IMR-90 (cell line): Measurements from ENCODE around the gene KRTAP10-10. TPM values are rescaled to one million over a fixed set of nuclear protein-coding genes. Genes with fewer than 3 reads are reported as not detected.

Experiments
- ATAC-seq: fragments of 200-7000 bp; cut with Tn5 transposase; 2 replicates; pipeline ENCODE4 v1.9.1; 2020; ENCODE audit warnings: low read depth, mild to moderate bottlenecking, moderate library complexity
- BruUV-seq: library from RNA; stranded (reverse); fragments of 400-500 nt; replicated peaks from 2 replicates; lab custom pipeline; 2021; lab: Mats Ljungman, UMichigan
- CTCF ChIA-PET: fragments of 300-600 bp; formaldehyde crosslinking; extraction: SDS; loops from one replicate; lab custom pipeline; 2021; ENCODE audit warnings: antibody characterized with exemption; lab: Yijun Ruan, JAX
- POLR2A ChIA-PET: fragments of 300-600 bp; sonication (Branson Sonifier 250); formaldehyde crosslinking; loops from one replicate; lab custom pipeline; 2022; ENCODE audit warnings: antibody characterized with exemption; ENCODE audit not compliant: unreplicated experiment; lab: Charles Lee
- DNase-seq: peaks from one replicate; pipeline ENCODE4 v3.0.0; 2013
- H2AFZ ChIP-seq: replicated peaks from 2 replicates; pipeline ENCODE3; 2013; ENCODE audit warnings: low read length, mild to moderate bottlenecking; ENCODE audit not compliant: poor library complexity
- H2AK5ac ChIP-seq: 2 replicates; pipeline ENCODE4 v1.6.1; 2013; ENCODE audit warnings: low read depth, low read length, inconsistent platforms
- H2AK9ac ChIP-seq: replicated peaks from 2 replicates; pipeline ENCODE3; 2013; ENCODE audit warnings: mild to moderate bottlenecking, low read depth, low read length, moderate library complexity; ENCODE audit not compliant: poor library complexity
- H2BK120ac ChIP-seq: 2 replicates; pipeline ENCODE4 v1.6.1; 2013; ENCODE audit warnings: low read depth, low read length, inconsistent platforms
- H2BK15ac ChIP-seq: 3 replicates; pipeline ENCODE4 v1.6.1; 2013; ENCODE audit warnings: low read depth, low read length, inconsistent platforms
- H2BK20ac ChIP-seq: 2 replicates; pipeline ENCODE4 v1.6.1; 2013; ENCODE audit warnings: low read depth, mild to moderate bottlenecking, inconsistent platforms, low read length, moderate library complexity
- H2BK5ac ChIP-seq: 2 replicates; pipeline ENCODE4 v1.6.1; 2013; ENCODE audit warnings: mild to moderate bottlenecking, low read depth, low read length, inconsistent platforms; ENCODE audit not compliant: poor library complexity, severe bottlenecking
- H3K14ac ChIP-seq: replicated peaks from 2 replicates; pipeline ENCODE4 v1.6.1; 2013; ENCODE audit warnings: low read depth, low read length, inconsistent platforms
- H3K18ac ChIP-seq: 2 replicates; pipeline ENCODE4 v1.6.1; 2013; ENCODE audit warnings: low read depth, low read length, control low read depth
- H3K23ac ChIP-seq: 2 replicates; pipeline ENCODE4 v1.6.1; 2013; ENCODE audit warnings: low read depth, low read length, inconsistent platforms
- H3K27ac ChIP-seq: 2 replicates; pipeline ENCODE4 v1.5.1; 2013; ENCODE audit warnings: mild to moderate bottlenecking, control low read depth, low read length; ENCODE audit not compliant: insufficient read depth
- H3K27me3 ChIP-seq: 2 replicates; pipeline ENCODE4 v1.6.1; 2013; ENCODE audit warnings: low read length; ENCODE audit not compliant: control insufficient read depth, insufficient read depth
- H3K36me3 ChIP-seq: 2 replicates; pipeline ENCODE4 v1.6.1; 2013; ENCODE audit warnings: low read length, mixed read lengths; ENCODE audit not compliant: control insufficient read depth, insufficient read depth
- H3K4ac ChIP-seq: 2 replicates; pipeline ENCODE4 v1.6.1; 2013; ENCODE audit warnings: low read depth, low read length, inconsistent platforms
- H3K4me1 ChIP-seq: 2 replicates; pipeline ENCODE4 v1.6.1; 2013; ENCODE audit warnings: low read length, mixed read lengths; ENCODE audit not compliant: control insufficient read depth, insufficient read depth
- H3K4me2 ChIP-seq: 2 replicates; pipeline ENCODE4 v1.6.1; 2013; ENCODE audit warnings: low read depth, mild to moderate bottlenecking, control low read depth, low read length, moderate library complexity
- H3K4me3 ChIP-seq: 2 replicates; pipeline ENCODE4 v1.5.1; 2013; ENCODE audit warnings: low read depth, mild to moderate bottlenecking, control low read depth, low read length, moderate library complexity; ENCODE audit not compliant: insufficient read depth
- H3K56ac ChIP-seq: 2 replicates; pipeline ENCODE4 v1.6.1; 2013; ENCODE audit warnings: low read length, inconsistent platforms; ENCODE audit not compliant: insufficient read depth; ENCODE audit errors: extremely low read depth
- H3K79me1 ChIP-seq, 2 experiments: 2 replicates each; pipeline ENCODE4 v1.6.1; 2013; ENCODE audit warnings: low read length in 2 of 2, inconsistent platforms in 1 of 2, low read depth in 1 of 2
- H3K9ac ChIP-seq: 2 replicates; pipeline ENCODE4 v1.6.1; 2013; ENCODE audit warnings: low read depth, low read length, control low read depth
- H3K9me1 ChIP-seq: 2 replicates; pipeline ENCODE4 v1.6.1; 2013; ENCODE audit warnings: low read length, inconsistent platforms; ENCODE audit not compliant: insufficient read depth
- H3K9me3 ChIP-seq: 2 replicates; pipeline ENCODE4 v1.6.1; 2013; ENCODE audit warnings: low read length; ENCODE audit not compliant: control insufficient read depth, insufficient read depth
- H4K20me1 ChIP-seq: 2 replicates; pipeline ENCODE4 v1.6.1; 2013; ENCODE audit warnings: low read length, inconsistent platforms; ENCODE audit not compliant: insufficient read depth
- H4K5ac ChIP-seq: 2 replicates; pipeline ENCODE4 v1.6.1; 2013; ENCODE audit warnings: mild to moderate bottlenecking, low read depth, low read length, control low read depth
- H4K8ac ChIP-seq, 2 experiments: 2 replicates each; pipeline ENCODE4 v1.6.1; 2013; ENCODE audit warnings: low read depth in 2 of 2, low read length in 2 of 2, control low read depth in 1 of 2, inconsistent platforms in 1 of 2
- H4K91ac ChIP-seq: 2 replicates; pipeline ENCODE4 v1.6.1; 2013; ENCODE audit warnings: low read depth, low read length, inconsistent platforms; ENCODE audit not compliant: insufficient read depth
- BHLHE40 ChIP-seq: fragments of 150-350 bp; IDR thresholded peaks from 2 replicates; pipeline ENCODE4 v1.6.1; 2016; ENCODE audit warnings: mild to moderate bottlenecking, low read depth, low read length
- CEBPB ChIP-seq: IDR thresholded peaks from 2 replicates; pipeline ENCODE4 v1.6.1; 2012; ENCODE audit warnings: low read depth, low read length, improper control_type of control experiment
- ELK1 ChIP-seq: fragments of 150-350 bp; IDR thresholded peaks from 2 replicates; pipeline ENCODE4 v1.6.1; 2016; ENCODE audit warnings: low read depth, mild to moderate bottlenecking, low read length, moderate library complexity, borderline replicate concordance
- MAFK ChIP-seq: IDR thresholded peaks from 2 replicates; pipeline ENCODE4 v1.6.1; 2012; ENCODE audit warnings: low read depth, low read length, improper control_type of control experiment
- MXI1 ChIP-seq: IDR thresholded peaks from 2 replicates; pipeline ENCODE4 v1.6.1; 2012; ENCODE audit warnings: low read depth, mild to moderate bottlenecking, low read length, moderate library complexity, borderline replicate concordance
- RFX5 ChIP-seq: IDR thresholded peaks from 2 replicates; pipeline ENCODE4 v1.8.0; 2012; ENCODE audit warnings: low read depth, mild to moderate bottlenecking, low read length, moderate library complexity
- WGBS, 2 experiments: methylation state at CpG; one replicate each; pipeline versions ENCODE4 v1.1.5 to v1.1.7; 2013; ENCODE audit warnings: missing lambda C conversion rate in 2 of 2; ENCODE audit not compliant: insufficient read length in 1 of 2; ENCODE audit errors: extremely low coverage in 2 of 2; 5-methylcytosine and 5-hydroxymethylcytosine counted together
- dilution Hi-C: fragments of 300-500 bp; cut with HindIII; formaldehyde crosslinking; loops from one replicate; pipeline ENCODE4 v1.14.3; 2018; ENCODE audit warnings: low sequenced_read_pairs; ENCODE audit not compliant: unreplicated experiment
- in situ Hi-C: fragments of 300-500 bp; cut with MboI; formaldehyde crosslinking; loops from 3 replicates; pipeline ENCODE4 v1.14.3; 2019; ENCODE audit warnings: low sequenced_read_pairs, inconsistent platforms, mixed read lengths
- intact Hi-C: fragments of 100-400 bp; cut with micrococcal nuclease; formaldehyde crosslinking; loops from 2 replicates; pipeline ENCODE4 v1.10.0; 2022
- polyA plus RNA-seq, 3 experiments: library from polyadenylated mRNA; depleted of rRNA; stranded (reverse); fragments of >200 nt; gene quantifications; 2 replicates each; pipeline ENCODE4 v1.2.3, GENCODE V29; 2012; ENCODE audit warnings: low replicate concordance in 1 of 3
- total RNA-seq: library from RNA; depleted of rRNA; stranded (reverse); fragments of >200 nt; gene quantifications from 2 replicates; pipeline ENCODE4 v1.2.3, GENCODE V29; 2012

KRTAP10-10 gene
- total and polyA plus RNA-seq, 2 of the 4 experiments (the other 2 are of a cell fraction) = not detected

DNA sequence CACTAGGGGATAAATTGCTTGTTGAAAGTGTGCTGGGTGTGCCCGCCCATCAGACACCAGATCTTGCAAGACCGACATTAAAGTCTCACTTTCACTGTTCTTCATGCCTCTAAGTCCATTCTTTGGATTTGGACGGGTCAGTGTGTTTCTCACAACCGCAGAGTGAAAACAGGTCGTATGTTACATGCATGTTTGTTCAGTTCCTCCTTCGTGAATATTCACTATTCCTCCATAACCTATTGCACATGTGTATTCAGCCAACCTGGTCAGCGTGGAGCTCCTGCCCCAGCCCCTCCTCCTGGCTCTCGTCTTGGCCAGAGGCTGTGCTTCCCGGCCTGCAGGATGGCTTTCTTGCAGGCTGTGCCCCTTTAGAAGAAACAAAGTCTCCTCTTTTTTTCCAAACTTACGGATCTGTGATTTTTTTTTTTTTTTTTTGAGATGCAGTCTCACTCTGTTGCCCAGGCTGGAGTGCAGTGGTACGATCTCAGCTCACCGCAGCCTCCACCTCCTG is 42.7 kb upstream of the KRTAP10-10 start:
- Histone ChIP-seq H4K5ac (no peak overlapping the region), H2BK20ac (no peak overlapping the region), H3K56ac (no peak overlapping the region), H3K36me3 (no peaks in the 10 kb centered on the region), H3K27ac (no peak overlapping the region), H3K4me2 (no peak overlapping the region), H3K4me1 (no peaks in the 10 kb centered on the region), H3K14ac (no peak overlapping the region), H3K9ac (no peak overlapping the region), H3K9me1 (no peaks in the 10 kb centered on the region), H2BK120ac (no peak overlapping the region), H3K23ac (no peak overlapping the region), H4K20me1 (no peaks in the 10 kb centered on the region), H3K27me3 (peaks cover 4% of the 10 kb centered on the region; the same call in 1 of the 2 replicates), H2AK9ac (no peak overlapping the region), H3K79me1 (no peaks in the 10 kb centered on the region), H4K91ac (no peak overlapping the region), H2AK5ac (no peak overlapping the region), H3K9me3 (no peaks in the 10 kb centered on the region), H2BK5ac (no peak overlapping the region), H3K4me3 (no peak overlapping the region), H3K18ac (no peak overlapping the region), H4K8ac (no peak overlapping the region), H2BK15ac (no peak overlapping the region), H2AFZ (peak overlapping the region; percentile 56), H3K4ac (no peak overlapping the region)
- ChIA-PET CTCF (interaction anchor here (0.7 kb wide), 1 partner anchor 47 kb away, joined by 5 read pairs; no protein-coding TSS in a partner anchor), POLR2A (no interaction called here)
- DNase-seq (no peak), ATAC-seq (no peak)
- in situ Hi-C loops = no loop called here
- 65% methylated on average over 7 of the region's 12 CpGs; no CpG with 5 or more reads in 1 of the 2 experiments for WGBS, 2 experiments
- no peak for TF ChIP-seq ELK1
- no peak for TF ChIP-seq RFX5
- no peak for TF ChIP-seq CEBPB
- TF ChIP-seq BHLHE40 = no peak
- TF ChIP-seq MAFK = no peak
- no peak for TF ChIP-seq MXI1
- no TSS peak for BruUV-seq
- intact Hi-C loops = no loop called here
- dilution Hi-C loops = no loop called here
